PC-9 (cell line): ENCODE results near the gene NFIA. TPM values are rescaled to one million over a fixed set of nuclear protein-coding genes. Genes with fewer than 3 reads are reported as not detected.

ENCODE experiments used
- BruUV-seq: library from RNA; stranded (reverse); fragments of 400-500 nt; replicated peaks from 2 replicates; lab custom pipeline; 2021; lab: Mats Ljungman, UMichigan
- CTCF ChIA-PET: fragments of 300-600 bp; sonication (Branson Sonifier 250); formaldehyde crosslinking; loops from one replicate; lab custom pipeline; 2022; ENCODE audit warnings: antibody characterized with exemption; lab: Charles Lee
- POLR2A ChIA-PET: fragments of 300-600 bp; sonication (Branson Sonifier 250); formaldehyde crosslinking; loops from one replicate; lab custom pipeline; 2022; ENCODE audit warnings: antibody characterized with exemption; ENCODE audit not compliant: unreplicated experiment; lab: Charles Lee
- DNase-seq, 2 experiments: peaks; one replicate each; pipeline versions ENCODE4 v3.0.0 to v3.0.0-alpha.2; 2015 to 2022; ENCODE audit warnings: mixed read lengths in 1 of 2
- H2AFZ ChIP-seq: fragments of 200-600 bp; sonication (generic); 2 replicates; pipeline ENCODE4 v1.8.1; 2017; ENCODE audit warnings: antibody characterized with exemption
- H3F3A ChIP-seq: fragments of 200-600 bp; sonication (generic); 2 replicates; pipeline ENCODE4 v1.8.1; 2017; ENCODE audit warnings: antibody characterized with exemption, mild to moderate bottlenecking, low read depth; ENCODE audit not compliant: insufficient read depth
- H3K27ac ChIP-seq: fragments of 200-600 bp; sonication (generic); 2 replicates; pipeline ENCODE4 v1.6.1; 2016; ENCODE audit warnings: mixed run types
- H3K27me3 ChIP-seq: fragments of 200-600 bp; sonication (generic); 2 replicates; pipeline ENCODE4 v1.6.1; 2016; ENCODE audit warnings: low read depth, mixed run types; ENCODE audit not compliant: insufficient read depth
- H3K36me3 ChIP-seq: fragments of 200-600 bp; sonication (generic); 2 replicates; pipeline ENCODE4 v1.6.1; 2016; ENCODE audit warnings: low read depth, mixed run types
- H3K4me1 ChIP-seq: fragments of 200-600 bp; sonication (generic); replicated peaks from 2 replicates; pipeline ENCODE4 v1.6.1; 2016; ENCODE audit warnings: mixed run types; ENCODE audit not compliant: insufficient read depth
- H3K4me2 ChIP-seq: fragments of 200-600 bp; sonication (generic); 2 replicates; pipeline ENCODE4 v1.6.1; 2017; ENCODE audit warnings: mixed run types
- H3K4me3 ChIP-seq: fragments of 200-600 bp; sonication (generic); 2 replicates; pipeline ENCODE4 v1.6.1; 2016; ENCODE audit warnings: mixed run types
- H3K79me2 ChIP-seq: fragments of 200-600 bp; sonication (generic); 2 replicates; pipeline ENCODE4 v1.6.1; 2017; ENCODE audit warnings: low read depth, mixed run types
- H3K9me2 ChIP-seq: fragments of 200-600 bp; sonication (generic); 2 replicates; pipeline ENCODE4 v1.8.1; 2017; ENCODE audit warnings: mild to moderate bottlenecking; ENCODE audit not compliant: insufficient read depth
- H3K9me3 ChIP-seq: fragments of 200-600 bp; sonication (generic); 2 replicates; pipeline ENCODE4 v1.8.1; 2016; ENCODE audit warnings: low read depth; ENCODE audit not compliant: insufficient read depth
- H4K20me1 ChIP-seq: fragments of 200-600 bp; sonication (generic); 2 replicates; pipeline ENCODE4 v1.8.1; 2017; ENCODE audit not compliant: insufficient read depth
- CTCF ChIP-seq: fragments of 200-600 bp; sonication (generic); conservative IDR thresholded peaks from 2 replicates; pipeline ENCODE4 v1.6.1; 2017; ENCODE audit warnings: mixed run types, antibody characterized with exemption, mild to moderate bottlenecking, moderate library complexity
- EZH2 ChIP-seq: fragments of 200-600 bp; sonication (generic); IDR thresholded peaks from 2 replicates; pipeline ENCODE4 v1.8.0; 2017; ENCODE audit warnings: antibody characterized with exemption, low read depth
- intact Hi-C: fragments of 100-400 bp; cut with micrococcal nuclease; formaldehyde crosslinking; loops from one replicate; pipeline ENCODE4 v1.10.0; 2022; ENCODE audit not compliant: unreplicated experiment
- total RNA-seq: library from RNA; stranded (reverse); gene quantifications from 2 replicates; pipeline ENCODE4 v1.2.3, GENCODE V29; 2021

NFIA gene
- total RNA-seq, 1 experiment from 2014 or later: 26.7 TPM

- Histone ChIP-seq H3K9me2 (no peaks in the 10 kb centered on the region), H3K36me3 (no peaks in the 10 kb centered on the region), H3K79me2 (peaks cover 5% of the 10 kb centered on the region; the same call in 1 of the 2 replicates), H2AFZ (no peak overlapping the region), H3K9me3 (no peaks in the 10 kb centered on the region), H3K27ac (no peak overlapping the region), H3K4me2 (no peak overlapping the region), H3K4me3 (no peak overlapping the region), H3K27me3 (no peaks in the 10 kb centered on the region), H3K4me1 (0 out of 2 replicates have a peak, but pooled peaks cover 3% of the 10 kb centered on the region), H4K20me1 (no peaks in the 10 kb centered on the region; the same call in 1 of the 2 replicates), H3F3A (peaks cover 3% of the 10 kb centered on the region; the same call in 1 of the 2 replicates)
- intact Hi-C loops: no loop called here
- POLR2A ChIA-PET: no interaction called here
- CTCF ChIA-PET: no interaction called here
- DNase-seq: no peak
- BruUV-seq: no TSS peak
- no peak for TF ChIP-seq EZH2
- TF ChIP-seq CTCF: no peak
Measured at GRCh38 chr1:61273167-61273705, 190.9 kb downstream of the NFIA start.

- Histone ChIP-seq H3K4me1 (0 out of 2 replicates have a peak, but pooled peaks cover 3% of the 10 kb centered on the region), H2AFZ (no peak overlapping the region), H3K4me3 (no peak overlapping the region), H3K79me2 (peaks cover 5% of the 10 kb centered on the region; the same call in 1 of the 2 replicates), H3K27ac (no peak overlapping the region), H3K36me3 (no peaks in the 10 kb centered on the region), H4K20me1 (no peaks in the 10 kb centered on the region; the same call in 1 of the 2 replicates), H3K27me3 (no peaks in the 10 kb centered on the region), H3K4me2 (no peak overlapping the region), H3F3A (peaks cover 3% of the 10 kb centered on the region; the same call in 1 of the 2 replicates), H3K9me3 (no peaks in the 10 kb centered on the region), H3K9me2 (no peaks in the 10 kb centered on the region)
- no TSS peak for BruUV-seq
- DNase-seq: no peak
- intact Hi-C loops: no loop called here
- POLR2A ChIA-PET: no interaction called here
- CTCF ChIA-PET: no interaction called here
- no peak for TF ChIP-seq EZH2
- TF ChIP-seq CTCF: no peak
Measured at GRCh38 chr1:61273861-61274260, 191.5 kb downstream of the NFIA start.

GRCh38 chr1:61274939-61275338 lies 192.6 kb downstream of the NFIA start:
- no peaks in the 10 kb centered on the region for H3K36me3 ChIP-seq
- no peaks in the 10 kb centered on the region for H4K20me1 ChIP-seq
- H3K9me3 ChIP-seq: no peaks in the 10 kb centered on the region
- CTCF ChIA-PET: no interaction called here
- no peak overlapping the region for H3K4me2 ChIP-seq
- H2AFZ ChIP-seq: no peak overlapping the region
- no peaks in the 10 kb centered on the region for H3K9me2 ChIP-seq
- TF ChIP-seq CTCF (no peak), EZH2 (no peak)
- intact Hi-C loops: no loop called here
- no peaks in the 10 kb centered on the region for H3K27me3 ChIP-seq
- BruUV-seq: no TSS peak
- H3K27ac ChIP-seq: no peak overlapping the region
- peaks cover 5% of the 10 kb centered on the region; the same call in 1 of the 2 replicates for H3K79me2 ChIP-seq
- H3K4me3 ChIP-seq: no peak overlapping the region
- H3F3A ChIP-seq: peaks cover 3% of the 10 kb centered on the region; the same call in 1 of the 2 replicates
- POLR2A ChIA-PET: no interaction called here
- DNase-seq: no peak
- 0 out of 2 replicates have a peak, but pooled peaks cover 3% of the 10 kb centered on the region for H3K4me1 ChIP-seq
